Stimulated activated CD4-positive, alpha-beta T cell treated with anti-CD3 and anti-CD28 coated beads, Interleukin-15, amount 100 ng/mL, for 24 hours (primary cell): Measurements from ENCODE around the gene TMEM179.

ENCODE experiments used
- DNase-seq: peaks from one replicate; pipeline ENCODE4 v3.0.0-alpha.2; 2020

The TMEM179 gene

DNA sequence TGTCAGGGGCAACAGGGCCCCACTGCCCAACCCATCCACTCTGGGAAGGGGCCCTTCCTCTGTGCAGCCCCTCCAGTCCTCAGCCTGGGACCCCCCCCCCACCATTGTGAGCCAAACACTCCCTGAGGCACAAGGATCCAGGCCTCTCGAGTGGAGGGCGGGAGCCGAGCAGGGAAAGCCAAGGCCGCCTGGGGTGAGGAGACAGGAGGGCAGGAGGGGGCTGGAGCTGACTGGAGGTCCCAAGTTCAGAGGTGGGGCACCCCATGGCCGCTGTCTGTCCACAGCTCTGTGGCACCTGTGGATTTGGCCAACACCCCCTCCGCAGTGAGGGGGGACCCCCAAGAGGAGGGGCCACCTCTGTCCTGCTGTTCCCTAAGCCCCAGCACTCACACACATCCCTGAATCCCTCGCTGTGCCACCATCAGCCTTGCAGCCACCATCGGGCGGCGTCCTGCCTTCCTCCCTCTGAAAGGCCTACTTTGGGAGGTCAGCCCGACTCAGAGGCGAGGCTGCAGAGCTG, 50.4 kb downstream of the TMEM179 start:
- no peak for DNase-seq

GRCh38 chr14:104553166-104554087, 51.1 kb downstream of the TMEM179 start:
- DNase-seq = no peak

- no peak for DNase-seq
These were observed 51.8 kb downstream of the TMEM179 start for GRCh38 chr14:104552738-104553125.

DNA sequence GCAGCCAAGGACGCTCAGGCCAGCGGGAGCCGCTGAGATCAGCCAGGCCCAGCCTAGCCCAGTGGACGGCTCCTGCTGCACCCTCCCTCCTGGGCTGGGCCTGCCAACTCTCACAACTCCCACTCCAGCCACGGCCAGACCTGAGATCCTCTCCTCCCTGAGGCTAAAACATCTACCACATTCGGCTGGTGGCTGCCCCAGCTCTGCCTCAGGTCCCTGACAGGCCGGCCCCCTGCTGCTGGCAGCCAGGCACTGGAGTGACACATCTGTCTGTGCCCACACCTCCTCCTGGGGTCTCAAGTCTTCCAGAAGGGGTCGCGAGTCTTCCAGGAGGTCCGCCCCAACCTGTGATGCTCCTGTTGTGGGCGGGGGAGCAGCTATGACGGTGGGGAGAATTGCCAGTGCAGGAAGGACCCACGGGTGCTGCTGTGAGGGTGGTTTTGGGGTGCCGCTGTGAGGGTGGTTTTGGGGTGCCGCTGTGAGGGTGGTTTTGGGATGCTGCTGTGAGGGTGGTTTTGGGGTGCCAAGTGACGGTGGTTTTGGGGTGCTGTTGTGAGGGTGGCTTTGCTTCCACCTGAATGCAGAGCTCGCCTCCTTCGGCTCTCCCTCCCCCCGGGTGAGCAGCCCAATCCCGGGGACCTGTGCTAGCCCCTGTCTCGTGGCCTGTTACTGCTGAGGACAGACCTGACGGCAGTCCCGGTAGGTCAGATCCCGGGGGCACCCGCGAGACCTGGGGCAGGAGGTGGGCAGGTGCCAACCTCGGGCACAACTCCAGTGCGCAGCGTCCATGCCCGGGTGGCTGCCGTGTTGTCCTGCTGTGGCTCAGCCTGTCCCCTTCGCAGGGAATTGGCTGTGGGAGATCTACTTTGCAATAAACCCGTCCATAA, 52.5 kb downstream of the TMEM179 start:
- DNase-seq = no peak

DNA sequence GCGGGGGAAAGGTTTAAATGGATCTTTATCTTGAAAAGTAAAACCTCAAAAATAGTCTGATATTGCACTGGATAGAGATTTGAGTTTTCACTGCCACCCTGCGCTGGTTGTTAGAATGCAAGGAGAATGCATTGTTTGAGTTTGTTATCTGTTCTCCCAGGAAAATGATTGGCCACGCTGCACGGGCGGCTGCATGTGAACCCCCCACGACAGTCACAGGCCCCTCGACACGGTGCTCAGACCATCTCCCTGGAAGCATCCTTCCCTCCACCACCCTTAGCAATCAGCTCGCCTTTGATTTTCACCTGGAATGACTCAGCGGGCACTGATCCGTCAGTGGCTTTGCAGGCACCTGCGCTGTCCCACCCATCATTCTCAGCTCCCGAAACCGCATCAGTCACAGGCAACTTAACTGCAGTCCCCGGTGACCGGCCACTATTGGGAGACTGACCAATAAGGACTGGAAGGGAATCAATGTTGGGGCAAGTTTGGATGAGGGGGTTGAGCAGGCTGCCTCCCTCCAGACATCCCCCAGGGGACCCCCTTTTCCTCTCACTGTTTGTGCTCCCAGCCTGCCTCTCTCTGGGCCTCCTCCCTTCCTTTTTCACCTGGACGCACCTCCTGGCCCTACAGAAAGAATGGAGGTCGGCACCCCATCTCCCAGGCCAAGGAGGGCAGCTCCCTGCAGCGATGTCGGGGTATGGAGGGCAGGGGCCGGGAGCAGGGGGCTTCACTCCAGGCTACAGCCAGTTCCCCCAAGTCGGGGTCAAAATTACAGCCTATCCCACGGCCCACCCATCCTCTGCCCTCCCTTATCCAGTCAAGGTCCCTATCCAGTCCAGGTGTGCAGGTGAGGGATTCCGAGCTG, 53.5 kb downstream of the TMEM179 start:
- no peak for DNase-seq

DNA sequence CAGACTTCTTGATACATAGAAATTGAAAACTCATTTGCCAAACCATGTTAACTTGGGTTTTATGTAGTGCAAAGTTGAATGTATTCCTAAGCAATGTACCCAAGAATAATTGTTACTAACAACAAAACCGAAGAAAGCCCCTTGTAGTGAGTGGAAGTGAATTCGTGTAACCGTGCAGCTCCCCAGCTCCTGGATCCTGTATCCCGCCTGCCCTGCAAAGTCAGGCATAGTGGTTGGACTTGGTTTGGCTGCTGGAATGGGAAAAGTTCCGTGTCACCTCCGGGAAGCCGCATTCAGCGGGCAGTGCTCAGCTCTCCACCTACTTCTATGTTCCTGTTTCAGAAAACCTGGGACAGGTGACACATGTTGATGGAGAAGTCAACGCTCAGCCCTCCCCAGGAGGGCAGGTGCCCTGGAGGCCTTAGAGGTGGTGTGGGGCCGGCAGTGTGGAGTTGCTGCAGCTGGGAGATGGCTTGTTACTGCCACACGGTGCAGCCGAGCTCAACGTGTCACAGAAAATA, 54.2 kb downstream of the TMEM179 start:
- no peak for DNase-seq

GRCh38 chr14:104549536-104550339, 54.8 kb downstream of the TMEM179 start:
- no peak for DNase-seq

GRCh38 chr14:104548802-104549535, 55.6 kb downstream of the TMEM179 start:
- DNase-seq = no peak

DNA sequence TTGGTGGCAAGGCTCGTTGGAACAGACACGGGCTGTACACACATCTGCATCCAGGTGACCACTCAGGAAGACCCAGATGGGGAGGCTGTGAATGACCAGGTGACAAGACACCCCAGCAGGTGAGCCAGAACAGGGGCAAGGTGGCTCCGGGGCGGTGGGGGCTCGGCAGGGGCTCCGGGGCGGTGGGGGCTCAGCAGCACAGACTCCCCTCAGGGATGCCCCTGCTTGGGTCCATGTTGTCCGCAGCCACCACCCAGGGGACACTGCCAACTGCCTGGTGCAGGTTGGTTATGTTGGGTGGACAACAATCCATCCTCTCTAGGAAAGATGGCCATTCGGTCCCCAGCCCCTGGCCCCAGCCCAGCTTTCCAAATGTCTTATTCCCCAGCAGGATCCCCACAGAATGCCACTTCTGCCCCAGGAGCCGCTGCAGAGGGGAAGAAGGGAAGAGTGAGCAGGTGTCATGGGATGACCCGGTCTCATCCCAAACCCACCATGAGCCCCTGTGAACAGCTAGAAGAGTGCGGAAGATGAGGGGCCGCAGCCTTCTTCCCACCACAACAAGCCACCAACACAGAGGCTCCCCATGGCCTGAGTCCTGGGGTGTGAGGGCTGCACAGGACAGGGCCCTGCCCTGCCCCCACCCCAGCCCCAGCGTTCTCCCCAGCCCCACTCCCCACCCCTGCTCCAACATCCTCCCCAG, 56.4 kb downstream of the TMEM179 start:
- no peak for DNase-seq

DNA sequence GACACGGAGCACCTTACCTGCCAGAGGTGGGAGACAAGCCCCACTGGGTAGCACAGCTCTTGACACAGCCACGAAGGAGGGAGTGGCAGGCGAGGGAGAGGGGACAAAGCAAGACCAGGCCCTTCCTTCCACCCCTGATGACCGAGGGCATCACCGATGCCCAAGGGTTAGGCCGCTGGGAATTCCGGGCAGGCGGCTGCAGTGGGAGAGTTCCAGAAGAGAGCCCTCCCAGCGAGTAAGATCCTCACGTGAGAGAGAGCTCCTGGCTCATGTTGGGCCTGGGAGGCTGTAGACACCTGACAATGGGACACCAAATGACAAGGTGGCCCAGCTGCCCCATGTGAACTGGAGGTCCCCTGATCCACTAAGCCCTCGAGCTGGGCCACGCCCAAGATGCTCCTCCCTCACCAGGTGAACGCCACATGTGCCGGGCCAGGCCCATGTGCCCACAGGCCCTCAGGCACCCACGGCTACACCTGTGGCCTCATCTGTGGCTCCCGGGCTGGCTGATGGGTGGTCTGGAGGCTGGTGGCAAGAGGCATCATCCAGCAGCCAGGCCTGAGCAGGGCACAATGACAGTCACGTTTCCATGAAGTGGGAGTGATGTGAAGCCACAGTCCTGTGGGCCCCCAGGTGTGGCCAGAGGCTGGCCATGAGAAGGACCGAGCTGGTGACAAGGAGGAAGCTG, 57.1 kb downstream of the TMEM179 start:
- DNase-seq = no peak

DNA sequence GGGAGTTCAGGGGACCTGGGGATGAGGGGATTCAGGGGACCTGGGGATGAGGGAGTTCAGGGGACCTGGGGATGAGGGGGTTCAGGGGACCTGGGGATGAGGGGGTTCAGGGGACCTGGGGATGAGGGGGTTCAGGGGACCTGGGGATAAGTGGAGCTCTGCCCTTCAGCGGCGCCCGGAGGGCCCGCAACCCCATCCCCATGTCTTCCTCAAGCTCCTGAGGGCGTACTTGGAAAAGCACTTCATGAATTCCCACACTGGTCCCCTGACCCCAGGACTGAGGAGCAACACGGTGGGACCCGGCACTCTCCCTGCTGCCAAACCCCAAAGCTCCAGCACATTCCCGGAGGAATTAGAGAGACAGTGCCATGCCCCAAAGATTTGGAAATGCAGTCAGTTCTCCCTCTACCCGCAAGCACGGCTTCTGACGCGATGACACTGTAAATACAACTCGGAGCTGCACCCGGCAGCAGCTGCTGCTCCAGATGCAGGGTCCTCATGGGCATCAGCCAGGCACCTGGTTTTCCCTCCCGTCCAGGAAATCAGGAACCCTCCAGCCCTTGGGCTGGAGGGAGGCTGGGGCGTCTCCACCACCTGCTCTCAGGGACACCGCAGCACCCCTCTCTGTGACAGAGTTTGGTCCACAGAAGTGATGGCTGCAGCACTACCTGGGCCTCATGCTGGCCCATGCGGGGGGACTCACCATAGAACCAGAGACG, 57.8 kb downstream of the TMEM179 start:
- no peak for DNase-seq

- DNase-seq = no peak
These were observed 58.5 kb downstream of the TMEM179 start for GRCh38 chr14:104545942-104546501.

DNA sequence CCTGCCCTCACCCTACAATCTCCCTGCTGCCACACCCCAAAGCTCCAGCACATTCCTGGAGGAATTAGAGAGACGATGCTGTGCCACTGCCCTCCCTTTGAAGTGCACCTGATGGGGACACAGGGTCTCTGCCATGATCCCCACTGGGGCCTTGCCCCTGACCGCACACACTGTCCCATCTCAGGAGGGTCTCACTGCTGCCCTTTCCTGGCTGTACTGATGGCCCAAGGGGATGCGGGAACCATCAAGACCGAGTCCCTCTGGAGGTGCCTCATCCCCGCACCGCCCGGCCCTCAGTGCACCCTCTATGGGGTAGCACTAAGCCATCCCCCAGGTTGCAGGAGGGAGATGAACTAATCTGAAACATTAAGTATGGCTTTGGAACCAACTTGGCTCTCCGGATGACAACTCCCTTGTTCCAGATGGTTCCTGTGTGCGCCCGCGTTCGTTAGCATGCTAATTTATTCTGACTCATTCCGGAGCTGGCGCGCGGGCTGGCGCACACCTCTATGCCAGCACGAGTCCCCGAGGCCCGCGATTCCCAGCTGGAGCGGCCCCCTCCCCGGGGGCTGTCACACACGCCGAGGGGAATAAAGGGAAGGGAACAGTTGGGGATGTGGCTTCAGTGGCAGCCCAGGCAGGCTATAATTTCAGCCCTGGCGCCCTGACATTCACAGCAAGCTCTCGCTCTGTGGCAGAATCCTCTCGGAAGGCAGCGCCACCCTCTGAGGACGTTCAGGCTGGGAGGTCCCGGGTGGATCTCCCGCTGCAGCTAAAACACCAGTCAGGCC, 59.2 kb downstream of the TMEM179 start:
- DNase-seq = no peak

- no peak for DNase-seq
These were observed 60.1 kb downstream of the TMEM179 start for GRCh38 chr14:104544362-104544961.

GRCh38 chr14:104542871-104543830, 61.4 kb downstream of the TMEM179 start:
- DNase-seq = no peak
